Measurements from ENCODE around the gene HIGD1C.

Gene HIGD1C

DNA sequence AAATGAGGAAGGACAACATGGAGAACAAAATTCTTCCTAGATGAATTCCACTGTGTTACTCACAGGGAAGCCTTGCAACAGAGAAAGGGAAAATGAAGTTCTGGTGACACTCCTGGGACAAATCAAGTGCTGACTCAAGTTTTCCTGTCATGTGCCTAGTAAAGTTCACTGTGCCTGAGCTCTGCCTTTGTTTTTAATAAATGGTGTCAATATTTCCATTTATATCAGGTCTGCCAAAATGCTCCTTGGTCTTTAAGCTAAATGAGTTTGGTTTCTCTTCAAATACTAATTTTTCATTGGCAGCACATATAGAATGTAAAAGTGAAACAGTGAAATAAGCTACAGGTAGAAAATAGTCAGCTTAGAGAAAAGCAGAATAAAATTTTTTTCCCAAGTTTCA, 33.0 kb downstream of the HIGD1C start:
- DNase-seq (ENCODE audit: low read depth) = no peak
- TF ChIP-seq CTCF (conservative IDR thresholded peaks at IDR 0.05; ENCODE audit: low read depth, low read length) = no peak
- H3K4me3 ChIP-seq (ENCODE audit: low read length) = no peak overlapping the region

GRCh38 chr12:50986966-50987737, 34.8 kb downstream of the HIGD1C start:
- no peak overlapping the region for H3K4me3 ChIP-seq (ENCODE audit: low read length)
- no peak for DNase-seq (ENCODE audit: low read depth)
- peak; percentile 71 for TF ChIP-seq CTCF (conservative IDR thresholded peaks at IDR 0.05; ENCODE audit: low read depth, low read length)

- no peak overlapping the region for H3K4me3 ChIP-seq (ENCODE audit: low read length)
- DNase-seq (ENCODE audit: low read depth) = no peak
- no peak for TF ChIP-seq CTCF (conservative IDR thresholded peaks at IDR 0.05; ENCODE audit: low read depth, low read length)
Measured at GRCh38 chr12:50988051-50988450, 35.7 kb downstream of the HIGD1C start.

- no peak for TF ChIP-seq CTCF (conservative IDR thresholded peaks at IDR 0.05; ENCODE audit: low read depth, low read length)
- no peak for DNase-seq (ENCODE audit: low read depth)
- no peak overlapping the region for H3K4me3 ChIP-seq (ENCODE audit: low read length)
Measured at GRCh38 chr12:50988871-50989270, 36.5 kb downstream of the HIGD1C start.

GRCh38 chr12:50990147-50990727, 37.9 kb downstream of the HIGD1C start:
- H3K4me3 ChIP-seq (ENCODE audit: low read length) = no peak overlapping the region
- TF ChIP-seq CTCF (conservative IDR thresholded peaks at IDR 0.05; ENCODE audit: low read depth, low read length) = no peak
- no peak for DNase-seq (ENCODE audit: low read depth)

GRCh38 chr12:50990791-50991190, 38.4 kb downstream of the HIGD1C start:
- DNase-seq (ENCODE audit: low read depth) = no peak
- no peak overlapping the region for H3K4me3 ChIP-seq (ENCODE audit: low read length)
- TF ChIP-seq CTCF (conservative IDR thresholded peaks at IDR 0.05; ENCODE audit: low read depth, low read length) = no peak

DNA sequence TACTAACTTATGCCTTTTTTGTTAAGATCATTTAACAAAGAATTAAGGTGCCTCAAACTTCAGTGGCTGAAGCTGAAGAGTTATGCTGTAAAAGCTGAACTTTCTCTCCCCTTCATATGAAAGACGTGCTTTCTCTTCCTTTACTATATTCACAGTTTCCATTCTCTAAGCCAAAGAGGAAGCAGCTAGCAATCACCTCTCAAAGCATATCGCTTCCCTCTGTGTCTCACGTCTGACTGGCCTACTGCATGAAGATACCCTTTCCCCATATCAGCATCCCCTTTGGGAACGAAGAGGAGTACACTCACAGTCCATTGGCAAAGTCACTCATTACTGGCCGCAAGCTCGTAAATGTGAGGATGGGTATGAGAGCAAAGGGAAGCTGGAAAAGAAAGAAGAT, 38.9 kb downstream of the HIGD1C start:
- no peak for DNase-seq (ENCODE audit: low read depth)
- TF ChIP-seq CTCF (conservative IDR thresholded peaks at IDR 0.05; ENCODE audit: low read depth, low read length) = no peak
- H3K4me3 ChIP-seq (ENCODE audit: low read length) = no peak overlapping the region
